Epithelial cell of proximal tubule (primary cell): ENCODE measurements around the gene MYOC. TPM values are rescaled to one million over a fixed set of nuclear protein-coding genes. Genes with fewer than 3 reads are reported as not detected.
"Not testable (repeated sequence)": the region's sequence is repeated elsewhere in the genome, so short reads cannot be mapped to it uniquely, and the experiment has no call there.

Source experiments
- DNase-seq: peaks from one replicate; pipeline ENCODE4 v3.0.0-alpha.2; 2011; ENCODE audit warnings: low read depth
- H3K4me3 ChIP-seq: 2 replicates; pipeline ENCODE4 v1.5.1; 2011; ENCODE audit warnings: low read depth, mild to moderate bottlenecking, low read length
- CTCF ChIP-seq: conservative IDR thresholded peaks from 2 replicates; pipeline ENCODE4 v1.5.1; 2012; ENCODE audit warnings: low read depth, mild to moderate bottlenecking, low read length
- total RNA-seq: library from RNA; depleted of rRNA; stranded (reverse); fragments of >200 nt; gene quantifications from 2 replicates; pipeline ENCODE4 v1.2.3, GENCODE V29; 2015

Gene MYOC
- total RNA-seq, 1 donor from 2014 or later = not detected

DNA sequence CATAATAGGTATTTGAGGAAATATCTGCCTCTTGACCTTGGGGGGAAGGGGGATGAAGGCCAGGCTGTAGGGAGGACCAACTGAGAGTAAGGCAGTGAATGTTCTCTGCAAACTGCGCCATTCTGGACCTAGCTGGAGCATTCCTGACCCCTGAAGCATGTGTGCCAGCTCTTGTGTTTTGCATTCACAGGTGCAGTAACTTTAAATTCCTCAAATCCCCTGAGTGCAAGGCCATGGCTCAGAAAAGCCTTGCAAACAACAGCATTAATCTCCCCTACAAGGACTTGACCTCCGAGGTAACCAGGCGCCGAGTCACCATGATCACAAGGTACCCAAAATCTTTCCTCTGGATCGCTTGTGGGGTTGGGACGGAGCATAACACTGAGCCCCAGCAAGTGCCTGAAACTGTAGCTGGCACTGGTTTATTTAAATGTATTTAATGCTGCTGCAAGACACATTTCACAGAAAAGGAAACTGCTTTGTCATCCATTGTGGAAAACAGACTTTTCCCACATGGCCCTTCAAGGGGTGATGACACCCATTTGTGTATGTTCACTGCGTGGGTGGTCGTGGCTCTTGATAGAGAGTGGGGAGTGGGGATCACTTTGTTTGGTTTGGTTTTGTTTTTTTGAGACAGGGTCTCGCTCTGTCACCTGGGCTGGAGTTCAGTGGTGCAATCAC lies 28.7 kb downstream of the MYOC start:
- H3K4me3 ChIP-seq = no peak overlapping the region
- DNase-seq = no peak
- TF ChIP-seq CTCF = no peak

DNA sequence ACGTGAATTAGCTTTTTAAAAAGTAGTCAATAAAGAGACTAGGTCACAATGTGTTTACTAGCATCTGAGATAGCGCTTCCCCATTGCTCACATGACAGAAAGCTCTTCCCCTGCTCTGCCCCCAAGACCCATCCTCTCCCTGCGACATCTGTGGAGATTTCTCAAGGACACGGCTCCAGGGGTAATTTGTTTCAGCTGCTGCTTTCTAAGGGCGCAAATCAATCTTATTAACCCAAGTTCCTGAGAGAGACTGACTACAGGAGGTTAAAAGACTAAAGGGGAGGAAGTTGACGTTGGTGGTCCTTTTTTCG lies 30.4 kb downstream of the MYOC start, which contains the start of gene MYOCOS:
MYOCOS (plus strand) TSS at position 92 of the 311 bp plus-strand sequence. CDS start 1,641 bp downstream, outside the sequence.
- no peak within 1 kb of the TSS for H3K4me3 ChIP-seq
- DNase-seq = no peak
- no peak for TF ChIP-seq CTCF

GRCh38 chr1:171616586-171616985 lies 35.9 kb downstream of the MYOC start:
- no peak for DNase-seq
- H3K4me3 ChIP-seq = no peak overlapping the region
- TF ChIP-seq CTCF = no peak

GRCh38 chr1:171615122-171615906 lies 37.2 kb downstream of the MYOC start:
- not testable (repeated sequence) for H3K4me3 ChIP-seq, DNase-seq

DNA sequence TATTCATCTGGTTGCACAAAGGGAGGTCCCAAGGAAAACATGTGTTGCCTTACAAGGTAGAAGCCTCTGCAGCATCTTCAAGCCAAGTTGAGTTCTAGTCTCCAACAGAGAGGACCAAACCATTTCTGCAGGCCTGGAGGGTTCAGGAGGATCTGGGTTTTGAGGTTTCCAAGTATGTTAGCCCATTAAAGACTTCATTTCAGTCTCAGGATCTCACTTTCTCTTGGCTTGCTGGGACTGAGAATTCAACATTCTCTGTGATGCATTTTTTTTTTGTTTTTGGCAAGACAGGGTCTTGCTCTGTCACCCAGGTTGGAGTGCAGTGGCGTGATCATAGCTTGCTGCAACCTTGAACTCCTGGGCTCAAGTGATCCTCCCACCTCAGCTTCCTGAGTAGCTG lies 39.2 kb downstream of the MYOC start:
- no peak overlapping the region for H3K4me3 ChIP-seq
- no peak for DNase-seq
- no peak for TF ChIP-seq CTCF

- H3K4me3 ChIP-seq = no peak overlapping the region
- DNase-seq = no peak
- TF ChIP-seq CTCF = no peak
Observed at GRCh38 chr1:171611306-171611705, 41.2 kb downstream of the MYOC start.

DNA sequence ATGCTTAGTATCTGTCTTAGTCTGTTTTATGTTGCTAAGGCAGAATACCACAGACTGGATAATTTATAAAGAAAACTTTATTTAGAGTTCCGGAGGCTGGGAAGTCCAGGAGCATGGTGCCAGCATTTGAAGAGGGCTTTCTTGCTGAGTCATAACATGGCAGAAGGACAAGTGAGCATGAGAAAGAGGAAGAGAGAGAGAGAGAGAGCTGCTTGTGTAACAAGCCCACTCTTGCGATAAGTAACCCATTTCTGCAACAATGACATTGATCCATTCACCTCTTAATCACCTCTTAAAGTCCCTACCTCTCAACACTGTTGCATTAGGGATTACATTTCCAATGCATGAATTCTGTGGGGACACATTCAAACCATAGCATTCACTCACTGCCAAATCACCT lies 42.1 kb downstream of the MYOC start:
- H3K4me3 ChIP-seq = no peak overlapping the region
- TF ChIP-seq CTCF = no peak
- DNase-seq = peak; percentile 81
